ENCODE measurements around the gene SULT6B1.

- TF ChIP-seq CTCF (conservative IDR thresholded peaks at IDR 0.05), result no peak
- no peak for TF ChIP-seq EZH2 (IDR thresholded peaks at IDR 0.05; ENCODE audit: low read depth)
Observed at GRCh38 chr2:37224063-37224462, 35.6 kb upstream of the SULT6B1 start.

All from PC-9 (cell line).